Stimulated activated CD8-positive, alpha-beta memory T cell treated with anti-CD3 and anti-CD28 coated beads, Interleukin-2, amount 100 ng/mL, for 48 hours (primary cell): ENCODE data around the gene BCDIN3D.

Experiments used
- DNase-seq, 2 donors: peaks; one replicate each; pipeline ENCODE4 v3.0.0-alpha.2; 2020; ENCODE audit warnings: low read depth in 2 of 2

The BCDIN3D gene

GRCh38 chr12:49797449-49797776 is 45.5 kb downstream of the BCDIN3D start:
- no peak for DNase-seq

GRCh38 chr12:49796606-49797448 is 46.1 kb downstream of the BCDIN3D start:
- no peak for DNase-seq

DNA sequence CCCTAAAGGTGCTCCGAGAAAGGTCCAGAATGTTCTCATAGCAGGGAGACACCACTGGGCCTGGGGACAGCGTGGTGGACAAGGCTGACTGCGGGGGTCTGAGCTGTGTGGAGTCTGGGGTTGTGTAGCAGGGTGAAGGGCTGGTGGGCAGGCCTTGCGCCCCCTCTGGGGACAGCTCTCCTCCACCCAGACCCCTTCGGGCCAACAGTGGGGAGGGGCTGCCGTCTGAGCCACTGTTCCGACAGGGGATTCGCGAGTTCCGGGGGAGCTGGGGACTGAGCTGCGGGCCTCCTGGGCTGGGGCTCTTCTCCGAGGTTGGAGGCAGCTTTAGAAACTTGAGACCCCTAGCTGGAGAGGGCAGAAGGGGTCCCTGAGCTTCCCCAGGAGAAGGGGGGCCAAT is 46.8 kb downstream of the BCDIN3D start:
- DNase-seq: no peak

DNA sequence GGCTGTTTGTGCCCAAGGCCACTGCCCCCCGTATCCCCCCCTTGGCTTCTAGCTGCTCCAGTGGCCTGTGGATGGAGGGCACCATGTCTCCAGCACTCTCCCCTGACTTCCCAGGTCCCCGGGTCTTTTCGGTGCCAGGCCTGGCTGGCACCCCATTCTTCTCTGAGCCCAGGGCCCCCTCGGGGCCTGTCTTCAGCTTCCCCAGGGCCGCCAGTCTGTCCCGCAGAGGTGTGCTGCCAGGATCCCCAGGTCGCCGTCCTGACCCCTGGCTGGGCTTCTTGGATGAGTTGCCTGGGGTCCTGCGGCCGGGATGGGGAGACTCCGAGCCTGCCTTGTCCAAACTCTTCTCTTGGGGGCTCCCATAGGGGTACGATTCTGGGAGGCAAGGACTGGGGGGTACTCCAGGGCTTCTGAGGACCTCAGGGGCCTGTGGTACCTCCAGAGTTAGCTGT is 47.2 kb downstream of the BCDIN3D start:
- no peak for DNase-seq

DNA sequence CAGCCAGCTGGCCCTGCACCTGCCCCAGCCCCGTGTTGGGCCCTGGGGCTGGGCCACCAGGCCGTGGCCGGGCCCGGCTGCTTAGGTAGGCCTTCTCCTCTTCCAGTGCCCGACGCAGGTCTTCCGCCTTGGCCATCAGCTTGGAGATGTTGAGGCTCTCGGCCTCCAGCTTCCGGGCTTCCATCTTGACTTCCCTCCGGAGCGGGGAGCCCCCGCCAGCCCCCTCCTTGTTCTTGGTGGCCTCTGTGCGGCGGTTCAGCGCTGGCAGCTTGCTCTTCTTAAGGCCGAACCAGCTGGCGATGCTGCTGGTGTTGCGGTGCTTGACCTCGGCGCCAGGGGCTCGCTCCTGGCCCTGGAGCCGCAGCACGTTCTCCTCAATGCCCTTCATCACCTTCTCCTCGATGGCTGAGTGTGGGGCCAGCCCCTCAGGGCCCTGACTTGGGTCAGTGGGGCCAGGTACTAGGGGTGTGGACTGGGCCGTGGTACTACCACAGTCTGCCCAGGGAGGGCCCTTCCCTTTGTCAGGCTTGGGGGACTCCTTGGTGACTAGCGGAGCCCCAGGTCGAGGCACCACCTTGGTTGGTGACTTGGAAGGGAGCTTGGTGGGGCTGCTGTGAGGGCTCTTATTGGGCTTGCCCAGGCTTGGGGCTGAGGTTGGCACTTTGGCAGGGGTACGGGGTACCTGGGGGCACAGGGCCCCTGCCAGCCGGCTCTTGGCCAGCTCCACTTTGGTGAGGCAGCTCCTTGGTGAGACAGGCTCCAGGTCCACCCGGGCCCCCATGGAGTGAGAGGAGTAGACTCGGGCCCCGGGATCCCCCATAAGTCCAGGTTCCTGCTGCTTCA is 47.9 kb downstream of the BCDIN3D start:
- no peak for DNase-seq

GRCh38 chr12:49794021-49794420 is 48.9 kb downstream of the BCDIN3D start:
- no peak for DNase-seq

DNA sequence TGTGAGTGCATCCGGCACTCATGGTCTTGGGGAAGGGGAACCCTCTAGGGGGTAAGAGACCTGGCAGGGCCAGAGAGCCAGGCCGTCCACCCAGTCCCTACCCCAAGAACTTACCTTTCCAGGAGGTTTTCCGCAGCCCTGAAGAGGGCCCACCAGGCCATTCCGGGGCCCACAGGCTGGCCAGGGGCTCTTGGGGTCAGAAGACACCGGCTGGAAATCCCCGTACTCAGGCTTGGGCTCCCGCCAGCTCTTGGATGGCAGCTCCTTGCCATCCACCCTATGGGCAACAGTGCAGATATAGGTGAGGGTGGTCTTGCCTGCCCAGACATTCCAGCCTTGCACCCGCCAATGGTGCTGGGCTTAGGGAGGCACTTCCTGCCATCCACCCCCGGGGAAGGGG is 49.3 kb downstream of the BCDIN3D start:
- DNase-seq: no peak

GRCh38 chr12:49792976-49793580 is 49.8 kb downstream of the BCDIN3D start:
- DNase-seq: no peak

- no peak for DNase-seq
Measured at GRCh38 chr12:49792181-49792970, 50.5 kb downstream of the BCDIN3D start.

- DNase-seq: no peak
Measured at GRCh38 chr12:49791700-49792099, 51.2 kb downstream of the BCDIN3D start.

DNA sequence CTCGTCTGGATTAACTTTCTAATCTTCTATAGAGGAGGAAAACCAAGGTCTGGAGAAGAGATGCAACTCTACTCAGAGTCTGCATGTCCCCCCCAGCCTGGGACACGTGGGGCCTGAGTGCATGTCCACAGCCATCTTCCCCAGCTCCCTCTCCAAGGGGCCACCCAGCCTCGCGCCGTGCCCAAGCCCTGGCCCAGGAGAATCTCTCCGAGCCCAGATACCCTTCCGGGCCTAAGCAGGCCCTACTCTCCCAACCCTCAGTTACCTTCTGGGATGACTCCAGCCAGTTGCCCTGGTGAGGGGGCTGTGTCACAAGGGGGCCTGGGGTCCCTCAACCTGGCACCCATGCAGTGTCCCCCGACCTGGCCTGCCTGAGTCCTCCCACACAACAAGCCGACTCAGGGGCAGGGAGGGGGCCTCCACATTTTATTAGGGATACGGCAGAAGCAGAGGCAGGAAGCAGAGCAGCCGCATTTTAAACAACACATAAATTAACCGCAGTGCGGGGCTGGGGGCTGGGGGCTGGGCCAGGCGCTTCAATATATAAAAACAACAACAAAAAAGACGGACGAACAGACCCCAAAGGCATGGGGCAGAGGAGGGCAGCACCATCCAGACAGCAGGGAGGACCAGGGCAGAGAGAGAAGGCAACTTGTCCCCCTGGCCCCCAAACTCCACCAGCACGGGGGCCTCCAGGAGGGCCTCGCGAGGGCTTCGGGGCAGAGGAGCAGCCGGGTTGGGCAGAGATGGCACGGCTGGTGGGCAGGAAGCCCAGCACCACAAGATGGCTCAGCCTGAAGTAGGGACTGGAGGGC is 52.0 kb downstream of the BCDIN3D start:
- DNase-seq: no peak

GRCh38 chr12:49789992-49790391 is 52.9 kb downstream of the BCDIN3D start:
- DNase-seq: no peak

DNA sequence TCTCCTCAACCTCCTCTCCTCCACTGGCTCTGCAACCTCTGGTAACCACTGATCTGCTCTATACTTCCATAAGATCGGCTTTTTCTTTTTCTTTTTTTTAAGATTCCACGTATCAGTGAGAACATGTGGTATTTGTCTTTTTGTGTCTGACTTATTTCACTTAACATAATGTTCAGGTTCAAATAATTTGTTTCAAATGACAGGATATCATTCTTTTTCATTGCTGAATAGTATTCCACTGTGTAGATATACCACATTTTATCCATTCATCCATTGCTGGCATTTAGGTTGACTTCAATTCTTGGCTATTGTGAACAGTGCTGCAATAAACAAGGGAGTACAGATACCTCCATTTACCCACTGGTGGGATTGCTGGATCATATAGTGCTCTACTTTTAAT is 55.2 kb downstream of the BCDIN3D start:
- no peak for DNase-seq
